HS-27A (cell line): ENCODE data around the gene ATXN8OS.
"Not testable (repeated sequence)": the region's sequence is repeated elsewhere in the genome, so short reads cannot be mapped to it uniquely, and the experiment has no call there.

Source experiments
- DNase-seq: peaks from one replicate; pipeline ENCODE4 v3.0.0-alpha.2; 2012; ENCODE audit warnings: low read depth, missing footprints

The ATXN8OS gene

DNA sequence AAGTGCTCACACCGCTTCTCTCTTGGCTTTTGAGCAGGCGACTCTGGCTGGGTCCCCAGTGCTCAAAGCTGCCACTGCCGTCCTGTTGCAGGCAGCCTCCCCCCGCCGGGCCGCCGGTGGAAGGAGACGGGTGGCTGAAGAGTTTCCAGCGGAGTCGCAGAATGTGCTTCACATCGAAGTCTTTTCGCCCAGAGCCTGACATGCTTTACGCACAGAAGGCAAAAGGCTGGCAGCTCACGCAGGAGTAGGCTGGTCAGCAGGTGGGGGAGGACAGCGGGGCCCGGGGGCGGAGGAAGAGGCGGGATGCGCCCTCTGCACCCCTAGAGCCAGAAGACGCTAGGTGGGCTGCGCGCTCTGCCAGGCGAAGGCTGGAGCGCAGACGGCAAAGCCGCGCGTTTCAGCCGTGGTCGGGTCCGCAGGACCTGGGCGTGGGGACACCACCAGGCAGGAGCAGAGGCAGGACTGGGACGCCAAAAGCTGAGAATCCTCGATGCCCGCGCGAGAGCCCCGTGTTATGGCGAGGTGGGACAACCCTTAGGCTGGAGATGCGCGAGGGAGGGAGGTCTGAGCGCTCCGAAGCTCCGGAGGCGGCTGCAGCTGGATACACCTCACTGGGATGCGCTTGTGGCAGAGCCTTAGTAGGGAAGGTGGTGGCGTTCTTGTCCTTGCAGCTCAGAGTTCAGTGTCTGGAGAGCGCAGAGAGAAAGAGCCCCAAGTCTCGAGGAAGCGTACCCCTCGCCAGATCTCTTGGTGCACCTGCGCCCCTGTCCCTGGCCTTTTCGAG is at the start of gene ATXN8OS:
Gene ATXN8OS, plus strand, starts transcription at position 329 of the 784 bp plus-strand sequence.
- DNase-seq, result no peak

- no peak for DNase-seq
These were observed 27.6 kb upstream of the ATXN8OS start for GRCh38 chr13:70080012-70080411.

DNA sequence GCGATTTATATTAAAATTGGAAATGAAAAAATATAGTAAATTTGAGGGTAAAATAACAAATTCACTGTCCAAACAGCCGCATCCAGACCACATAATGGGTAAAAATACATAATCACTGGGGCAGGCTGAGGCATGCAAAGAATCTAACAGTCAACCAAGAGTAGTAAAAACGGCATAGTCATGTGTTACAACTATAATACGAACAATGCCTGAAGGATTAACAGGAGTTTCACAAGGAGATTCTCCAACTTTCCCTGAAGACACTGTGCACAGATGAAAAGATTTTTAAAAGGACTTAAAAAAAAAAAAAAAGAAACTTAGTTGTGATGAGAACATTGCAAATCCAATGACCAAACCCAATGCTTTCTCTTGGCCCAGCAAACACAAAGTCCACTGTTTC is 20.4 kb upstream of the ATXN8OS start:
- no peak for DNase-seq

DNA sequence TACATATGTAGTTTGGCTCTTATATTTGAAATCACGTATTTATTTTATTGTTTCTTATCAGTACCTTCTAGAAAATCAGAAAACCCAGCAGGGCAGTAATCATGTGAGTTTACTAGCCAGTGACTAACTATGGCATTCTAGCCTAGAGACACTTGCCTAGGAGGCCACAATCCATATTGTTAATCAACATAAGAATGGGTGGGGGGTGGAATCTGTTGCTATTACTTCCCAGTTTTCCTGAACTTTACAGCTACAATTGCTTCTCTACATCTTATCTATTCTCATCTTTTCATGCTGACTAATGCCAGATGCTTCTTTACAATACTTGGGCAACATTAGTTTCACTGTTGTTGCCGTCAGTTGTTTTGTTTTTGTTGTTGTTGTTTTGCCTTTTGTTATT is 18.7 kb upstream of the ATXN8OS start:
- DNase-seq, result no peak

DNA sequence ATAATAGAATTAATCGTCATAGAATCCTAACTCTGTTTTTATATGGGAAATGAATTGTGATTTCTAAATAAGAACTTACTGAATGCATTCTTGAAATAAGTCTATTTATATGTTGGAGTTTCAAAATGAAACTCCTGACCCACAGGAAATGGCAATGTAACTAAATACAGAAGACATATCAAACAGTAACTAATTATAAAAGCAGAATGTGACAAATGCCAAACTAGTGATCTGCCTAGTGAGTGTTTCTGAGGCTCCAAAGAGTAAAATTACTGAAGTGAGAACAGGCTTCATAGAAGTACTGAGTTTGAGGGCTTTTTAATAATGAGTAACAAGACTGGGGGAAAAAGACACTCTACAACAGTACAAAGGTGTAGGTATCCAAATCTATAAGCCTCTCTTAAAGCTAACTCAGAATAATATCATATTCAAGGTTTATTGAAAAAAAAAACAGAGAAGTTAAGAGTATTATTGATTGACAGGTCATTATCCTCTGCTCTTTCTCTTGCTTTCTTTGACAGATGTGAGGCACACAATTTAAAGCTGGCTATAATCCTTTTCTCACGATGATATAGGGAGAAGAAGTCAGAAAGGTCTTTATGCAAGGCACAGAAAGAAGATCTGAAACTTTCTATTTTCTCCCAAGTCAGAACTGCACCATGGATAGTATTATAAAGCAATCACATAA is 17.4 kb upstream of the ATXN8OS start:
- DNase-seq, result no peak

DNA sequence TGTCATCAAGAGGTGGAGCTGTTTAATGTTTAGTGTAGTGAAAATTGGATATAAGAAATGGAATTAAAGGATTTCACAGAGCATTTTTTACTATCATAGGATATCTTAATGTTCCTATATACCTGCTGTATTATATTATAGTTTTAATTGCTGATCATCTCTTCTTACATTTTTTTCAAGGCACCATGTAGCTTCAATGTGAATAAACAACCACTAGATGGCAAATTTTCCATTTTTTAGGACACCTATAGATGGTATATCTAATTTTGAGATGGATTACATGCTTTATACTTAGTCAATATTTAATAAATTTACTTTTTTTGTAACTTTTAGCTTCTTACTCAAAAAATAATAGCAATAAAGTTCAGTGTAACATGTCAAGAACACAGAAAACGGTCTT is 9.0 kb upstream of the ATXN8OS start:
- no peak for DNase-seq

- no peak for DNase-seq
These were observed 3.1 kb upstream of the ATXN8OS start for GRCh38 chr13:70104481-70104880.

GRCh38 chr13:70107125-70107497 is 515 bp upstream of the ATXN8OS start:
- no peak for DNase-seq

DNA sequence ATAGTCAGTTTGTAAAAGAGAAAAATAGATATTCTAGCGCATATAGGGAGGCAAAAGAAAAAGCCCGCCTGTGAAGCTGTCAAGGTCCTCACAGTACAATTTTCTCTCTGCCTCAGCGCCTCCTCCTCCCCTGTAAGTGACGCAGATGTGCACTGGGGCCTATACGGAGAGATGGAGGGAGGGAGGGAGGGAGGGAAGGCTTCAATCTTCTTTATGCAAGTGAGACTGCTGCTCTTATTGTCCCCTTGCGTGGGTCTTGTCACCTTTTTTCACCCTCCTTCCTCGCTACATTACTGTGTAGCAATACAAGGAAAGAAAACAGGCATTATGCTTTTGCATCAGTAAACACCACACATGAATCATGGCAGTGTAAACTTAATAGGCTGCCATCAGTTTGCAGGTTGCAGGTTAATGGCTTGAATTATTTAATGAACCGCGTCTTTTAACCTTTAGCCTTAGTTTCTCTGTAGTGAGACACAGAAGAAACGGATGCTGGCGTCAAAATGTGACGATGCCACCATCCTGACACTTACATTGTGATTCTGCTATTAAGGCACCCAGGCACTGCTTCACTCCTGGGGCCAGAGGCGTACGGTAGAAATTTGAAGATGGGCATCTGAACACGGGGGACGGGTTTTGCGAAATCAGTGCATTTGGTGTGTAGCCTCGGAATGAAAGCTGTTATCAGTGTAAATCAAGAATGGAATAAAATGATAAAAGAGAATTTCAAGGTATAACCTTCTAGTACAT is 905 bp downstream of the ATXN8OS start, which contains the start of gene KLHL1:
Gene KLHL1, minus strand, starts transcription at position 97 of the 750 bp plus-strand sequence. CDS start 753 bp downstream, outside the sequence.
- DNase-seq, result no peak

DNA sequence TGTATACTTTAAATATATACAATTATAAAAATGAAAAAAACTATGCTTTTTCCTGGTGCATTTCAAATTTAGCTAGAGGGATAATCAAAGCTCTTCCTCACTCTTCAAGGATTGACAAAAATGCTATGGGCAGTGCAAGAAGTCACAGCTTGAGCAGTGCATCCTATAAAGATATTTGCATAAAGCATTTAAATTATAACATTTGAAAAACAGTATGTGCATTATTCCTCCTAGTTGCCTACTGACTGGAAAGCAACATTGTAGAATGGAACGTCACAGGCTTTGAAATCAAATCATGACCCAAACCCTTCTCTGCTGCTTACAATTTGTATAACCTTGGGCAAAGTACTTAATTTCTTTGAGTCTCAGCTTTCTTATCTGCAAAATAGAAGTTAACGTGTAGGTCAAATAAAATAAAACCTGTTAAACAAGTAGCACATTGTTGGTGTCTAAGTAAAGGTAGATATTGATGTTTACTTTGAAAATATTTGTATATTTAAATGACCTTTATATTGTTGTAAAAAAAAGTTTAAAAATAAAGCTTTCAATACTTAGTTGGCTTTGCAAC is 9.8 kb downstream of the ATXN8OS start:
- no peak for DNase-seq

GRCh38 chr13:70125693-70126092 is 18.1 kb downstream of the ATXN8OS start:
- no peak for DNase-seq

- DNase-seq, result no peak
These were observed 20.5 kb downstream of the ATXN8OS start for GRCh38 chr13:70128098-70128497.

DNA sequence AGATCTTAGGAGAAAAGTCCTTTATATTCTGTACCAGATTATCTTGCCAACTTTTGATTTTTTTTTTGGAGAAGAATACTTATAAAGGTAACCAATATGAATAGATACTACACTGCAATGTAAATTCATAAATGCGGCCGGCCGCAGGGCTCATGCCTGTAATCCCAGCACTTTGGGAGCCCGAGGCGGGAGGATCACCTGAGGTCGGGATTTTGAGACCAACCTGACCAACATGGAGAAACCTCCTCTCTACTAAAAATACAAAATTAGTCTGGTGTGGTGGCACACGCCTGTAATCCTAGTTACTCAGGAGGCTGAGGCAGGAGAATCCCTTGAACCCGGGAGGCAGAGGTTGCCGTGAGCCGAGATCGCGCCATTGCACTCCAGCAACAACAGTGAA is 35.0 kb downstream of the ATXN8OS start:
- not testable (repeated sequence) for DNase-seq

DNA sequence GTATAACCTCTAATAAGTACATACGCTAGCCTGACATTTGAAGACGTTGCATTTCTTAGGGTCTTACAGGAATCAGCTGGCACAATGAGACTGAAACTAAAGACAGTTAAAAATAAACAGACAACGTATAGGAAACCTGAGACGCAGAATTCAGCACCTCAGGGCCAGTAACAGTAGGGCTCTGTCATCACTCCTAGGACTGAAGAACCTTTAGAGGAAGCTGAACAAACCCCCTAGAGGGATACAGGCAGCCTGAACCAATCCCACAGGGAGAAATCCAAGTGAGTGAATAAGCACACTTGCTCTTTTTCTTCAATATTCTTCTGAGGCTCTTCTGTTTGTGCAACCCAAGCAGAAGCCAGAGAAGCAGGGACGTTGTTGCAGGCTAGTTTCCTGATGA is 54.5 kb downstream of the ATXN8OS start:
- DNase-seq, result no peak

GRCh38 chr13:70170689-70171088 is 63.1 kb downstream of the ATXN8OS start:
- DNase-seq, result no peak

GRCh38 chr13:70171151-70171550 is 63.5 kb downstream of the ATXN8OS start:
- DNase-seq, result no peak

DNA sequence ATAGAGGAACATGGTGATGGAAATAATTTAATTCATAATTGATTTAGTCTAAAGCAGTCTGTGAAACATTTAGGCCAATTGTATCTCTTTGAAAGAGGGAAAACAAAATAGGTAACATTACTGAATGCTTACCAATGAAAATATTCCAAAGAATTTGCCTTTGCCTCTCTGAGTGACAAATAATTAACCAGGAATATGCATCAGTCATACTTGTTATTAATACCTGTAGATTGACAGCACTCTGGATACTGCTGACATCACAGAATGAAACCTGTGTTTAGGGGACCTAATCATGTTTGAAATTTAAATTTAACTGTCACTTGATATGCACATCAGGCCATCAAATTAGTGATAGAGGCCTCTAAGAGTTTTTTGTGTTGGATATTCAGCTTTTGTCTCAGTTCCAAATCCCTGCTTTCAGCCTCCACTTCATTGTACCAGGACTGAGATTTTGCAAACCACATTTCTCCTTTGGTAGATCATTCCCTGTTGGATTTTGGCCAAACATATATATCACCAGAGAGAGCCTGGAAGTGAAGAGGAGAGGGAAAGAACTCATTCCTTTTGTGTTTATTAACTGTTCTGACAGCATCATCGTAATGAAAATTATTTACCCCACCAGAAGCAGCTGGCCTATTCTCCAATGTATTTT is 65.4 kb downstream of the ATXN8OS start:
- DNase-seq, result no peak

DNA sequence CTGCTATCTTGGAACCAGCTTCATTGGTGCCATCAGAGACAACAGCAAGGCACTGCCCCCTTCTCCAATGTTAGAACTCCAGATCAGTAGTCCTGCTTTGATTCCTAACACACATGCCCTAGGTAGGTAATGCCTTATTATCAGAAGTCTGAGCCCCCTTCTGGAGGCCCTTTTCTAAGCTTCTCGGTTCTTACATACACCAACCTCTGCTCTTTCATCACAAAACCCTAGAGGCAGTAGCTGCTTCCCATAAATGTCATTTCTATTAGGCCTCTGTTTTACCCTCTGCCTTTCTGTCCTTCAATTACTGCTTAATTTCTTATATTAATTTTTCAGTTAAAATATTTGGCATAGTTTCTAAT is 66.0 kb downstream of the ATXN8OS start:
- DNase-seq, result no peak

DNA sequence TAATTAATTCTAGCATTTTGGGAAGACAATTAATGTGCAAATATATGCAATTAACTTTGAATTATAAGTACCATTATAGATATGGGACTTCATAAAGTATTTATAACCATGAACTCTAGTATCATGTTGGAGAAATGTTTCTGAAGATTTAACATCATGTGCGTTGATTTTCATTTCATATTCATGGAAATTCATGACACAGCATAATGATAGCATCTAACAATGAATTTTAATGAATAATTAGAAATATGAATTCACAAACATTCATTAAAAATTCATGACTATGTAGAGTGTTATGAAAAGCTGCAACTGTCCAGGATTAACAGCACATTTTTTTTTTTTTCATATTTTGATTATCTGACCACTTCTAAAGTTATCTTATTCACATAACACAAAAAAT is 70.7 kb downstream of the ATXN8OS start:
- no peak for DNase-seq
